Hepatic stellate cell (primary cell): ENCODE data around the gene PUS3.
A peak's percentile ranks its signal among the peaks of the same experiment; 100 is the strongest.

Experiments
- DNase-seq: peaks from one replicate; pipeline ENCODE4 v3.0.0; 2011; ENCODE audit warnings: low spot score

PUS3 gene

GRCh38 chr11:125941619-125942611 is 38.9 kb upstream of the PUS3 start:
- DNase-seq, result peak; percentile 34

GRCh38 chr11:125941267-125941618 is 38.2 kb upstream of the PUS3 start:
- DNase-seq, result no peak

DNA sequence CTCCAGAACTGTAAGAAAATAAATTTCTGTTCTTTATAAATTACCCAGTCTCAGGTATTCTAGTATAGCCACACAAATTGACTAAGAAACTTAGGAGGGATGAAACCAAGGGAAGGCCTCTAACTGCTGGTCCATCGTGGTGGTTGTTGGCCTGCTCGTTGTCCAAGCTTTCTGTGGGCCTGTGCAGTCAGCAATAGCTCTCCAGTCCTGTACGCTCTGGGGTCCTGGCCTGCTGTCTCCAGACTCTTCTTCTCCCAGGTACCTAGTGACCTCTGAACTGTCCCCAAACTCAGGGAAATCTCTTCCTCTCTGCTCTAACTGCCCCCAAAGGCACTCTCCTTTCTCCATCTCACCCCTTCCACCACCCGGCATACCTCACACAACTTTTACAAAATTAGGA is 37.1 kb upstream of the PUS3 start:
- DNase-seq, result no peak

- DNase-seq, result no peak
Observed at GRCh38 chr11:125939081-125939521, 36.1 kb upstream of the PUS3 start.

DNA sequence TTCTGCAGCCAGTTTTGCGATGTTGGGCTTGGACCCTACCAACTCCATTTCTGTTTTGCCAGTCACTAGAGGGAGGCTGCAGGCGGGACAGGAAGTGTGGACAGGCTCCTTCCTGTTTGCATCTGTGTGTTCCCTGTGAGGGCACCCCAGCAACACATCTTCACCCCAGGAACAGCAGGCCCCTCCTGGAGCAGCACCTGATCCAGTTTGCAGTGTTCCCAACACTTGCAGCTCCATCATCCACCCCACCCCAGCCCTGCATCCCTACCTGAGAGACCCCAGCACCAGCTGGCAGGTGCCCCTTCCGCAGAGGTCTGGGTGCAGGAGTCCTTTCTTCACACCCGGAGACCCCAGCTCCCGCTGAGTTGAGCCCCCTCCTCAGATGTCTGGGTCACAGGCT is 35.4 kb upstream of the PUS3 start:
- no peak for DNase-seq

GRCh38 chr11:125935618-125936199 is 32.7 kb upstream of the PUS3 start:
- DNase-seq, result no peak

DNA sequence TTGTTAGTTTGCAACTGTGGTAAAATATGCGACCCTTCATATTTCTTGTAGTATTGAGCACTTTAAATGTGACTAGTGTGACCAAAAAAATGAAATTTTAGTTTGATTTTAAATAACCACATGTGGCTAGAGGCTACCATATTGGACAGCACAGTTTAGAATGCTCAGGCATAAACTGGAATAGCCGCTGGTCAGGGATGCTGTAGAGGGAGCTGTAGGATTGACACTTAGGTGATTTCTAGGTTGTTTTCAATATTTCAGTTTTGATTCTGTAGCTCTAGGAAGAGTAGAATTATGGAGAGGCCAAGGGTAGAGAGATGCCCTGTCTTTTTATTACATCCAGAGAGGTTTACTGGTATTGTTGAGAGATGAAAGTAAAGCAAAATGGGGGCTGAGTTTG is 32.0 kb upstream of the PUS3 start:
- no peak for DNase-seq

GRCh38 chr11:125934473-125934872 is 31.5 kb upstream of the PUS3 start:
- DNase-seq, result no peak

DNA sequence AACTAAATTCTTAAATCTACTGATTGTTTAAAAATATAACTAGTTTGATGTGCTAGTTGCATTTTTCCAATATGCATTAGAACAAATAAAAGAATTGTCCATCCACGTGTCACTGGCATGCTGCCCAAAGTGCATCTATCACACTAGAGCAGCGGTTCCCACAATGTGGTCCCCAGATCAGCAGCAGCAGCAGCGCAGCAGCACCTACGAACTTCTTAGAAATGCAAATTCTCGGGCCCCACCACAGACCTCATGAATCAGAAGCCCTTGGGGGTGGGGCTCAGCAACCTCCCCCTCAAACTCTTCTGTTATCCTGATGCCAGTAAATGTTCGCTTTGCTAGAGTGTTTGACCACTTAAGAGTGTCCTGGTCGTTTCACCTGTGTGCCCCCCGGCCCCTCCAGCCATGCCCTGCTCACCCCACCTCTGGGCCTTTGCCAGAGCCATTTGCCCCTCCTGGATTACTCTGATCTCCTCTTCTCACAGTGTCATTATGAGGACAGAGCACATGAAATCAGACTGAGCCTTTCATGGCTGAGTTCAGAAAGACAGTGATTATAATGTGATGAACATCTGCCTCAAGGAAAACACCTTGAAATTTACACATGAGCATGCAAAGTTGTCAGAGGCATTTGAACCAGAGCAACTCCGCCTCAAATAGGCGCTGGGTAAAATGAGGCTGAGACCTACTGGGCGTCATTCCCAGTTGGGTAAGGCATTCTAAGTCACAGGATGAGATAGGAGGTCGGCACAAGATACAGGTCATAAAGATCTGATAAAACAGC is 30.2 kb upstream of the PUS3 start:
- DNase-seq, result no peak

DNA sequence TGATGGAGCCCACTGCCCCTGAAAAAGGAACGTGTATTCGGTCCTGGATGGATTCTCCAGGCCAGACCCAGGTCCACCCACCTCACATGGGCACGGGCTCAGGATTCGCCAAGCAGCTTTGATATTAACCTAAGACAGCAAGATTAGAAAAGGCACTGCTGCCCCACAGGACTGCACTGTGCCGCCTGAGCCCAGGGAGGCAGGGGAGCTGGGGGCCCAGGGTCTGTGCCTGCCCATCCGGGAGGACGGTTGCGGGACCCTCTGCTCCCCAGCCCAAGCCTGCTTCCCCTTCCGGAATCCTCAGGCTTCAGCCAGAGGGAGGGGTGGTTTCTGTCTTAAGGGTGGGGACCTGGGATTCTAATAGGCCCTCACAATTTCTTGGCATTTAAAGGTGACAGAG is 29.3 kb upstream of the PUS3 start:
- DNase-seq, result no peak

GRCh38 chr11:125931668-125932067 is 28.7 kb upstream of the PUS3 start:
- no peak for DNase-seq

DNA sequence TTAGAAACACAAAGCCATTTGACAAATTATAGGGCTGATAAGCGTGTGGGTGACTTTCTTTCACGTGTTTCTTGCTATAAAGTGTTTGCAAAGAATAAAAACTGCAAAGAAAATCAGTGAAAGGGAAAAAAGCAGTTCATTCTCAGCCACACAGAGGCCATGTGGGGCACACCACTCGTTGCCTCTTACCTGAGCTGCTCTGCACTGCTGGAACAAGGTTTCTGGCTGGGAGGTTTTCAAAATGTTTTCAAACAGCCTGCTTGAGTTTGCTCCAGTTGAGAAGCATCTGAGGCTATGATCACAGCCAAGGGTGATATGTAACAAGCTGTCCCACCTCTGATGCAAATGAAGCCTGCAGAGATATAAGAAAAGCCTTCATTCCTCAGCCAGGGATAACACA is 28.1 kb upstream of the PUS3 start:
- DNase-seq, result no peak

DNA sequence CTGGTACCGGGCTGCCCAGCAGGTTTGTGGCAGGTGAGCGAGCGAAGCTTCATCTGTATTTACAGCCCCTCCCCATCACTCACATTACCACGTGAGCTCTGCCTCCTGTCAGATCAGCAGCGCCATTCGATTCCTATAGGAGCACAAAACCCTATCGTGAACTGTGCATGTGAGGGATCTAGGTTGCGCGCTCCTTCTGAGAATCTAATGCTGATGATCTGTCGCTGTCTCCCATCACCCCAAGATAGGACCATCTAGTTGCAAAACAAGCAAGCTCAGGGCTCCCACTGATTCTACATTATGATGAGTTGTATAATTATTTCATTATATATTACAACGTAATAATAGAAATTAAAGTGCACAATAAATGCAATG is 27.1 kb upstream of the PUS3 start:
- no peak for DNase-seq

- DNase-seq, result no peak
Observed at GRCh38 chr11:125929445-125930075, 26.6 kb upstream of the PUS3 start.

DNA sequence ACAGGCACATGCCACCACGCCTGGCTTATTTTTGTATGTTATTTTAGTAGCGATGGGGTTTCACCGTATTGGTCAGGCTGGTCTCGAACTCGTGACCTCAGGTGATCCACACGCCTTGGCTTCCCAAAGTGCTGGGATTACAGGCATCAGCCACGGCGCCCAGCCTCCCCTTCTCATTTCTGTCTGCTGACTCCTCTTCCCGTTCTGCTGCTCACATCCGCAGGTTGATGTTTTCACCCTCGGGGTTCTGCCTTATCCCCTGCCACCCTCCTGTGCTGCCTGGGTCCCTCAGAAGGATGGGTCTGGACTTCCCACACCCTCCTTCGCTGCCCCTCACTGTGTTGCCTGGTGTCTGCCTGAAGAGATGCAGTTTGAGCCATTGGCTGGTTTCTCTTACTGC is 23.7 kb upstream of the PUS3 start:
- no peak for DNase-seq

- no peak for DNase-seq
Observed at GRCh38 chr11:125925804-125926203, 22.8 kb upstream of the PUS3 start.

DNA sequence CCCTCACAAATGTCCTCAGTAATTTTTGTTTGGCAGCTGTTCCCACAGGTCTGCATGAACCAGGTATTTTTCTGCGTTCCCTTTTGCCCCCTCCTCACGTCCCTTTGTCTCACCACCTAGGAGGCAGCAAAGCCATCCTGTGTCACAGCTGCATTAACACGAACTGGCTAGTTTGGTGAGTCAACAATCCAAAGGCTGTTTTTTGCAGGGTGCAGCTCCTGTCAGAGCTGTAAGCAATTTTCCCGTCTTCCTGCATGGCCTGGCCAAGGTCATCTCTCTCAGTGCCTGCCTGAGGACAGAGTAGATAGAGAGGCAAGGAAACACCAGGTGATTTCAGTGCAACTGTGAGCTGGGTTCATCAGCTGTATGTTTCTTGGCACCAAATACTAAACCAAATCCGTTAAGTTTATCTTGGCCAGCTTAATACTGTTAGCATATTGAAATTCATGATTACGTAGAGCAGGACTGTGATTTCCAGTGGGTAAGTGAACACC is 22.3 kb upstream of the PUS3 start:
- DNase-seq, result no peak

DNA sequence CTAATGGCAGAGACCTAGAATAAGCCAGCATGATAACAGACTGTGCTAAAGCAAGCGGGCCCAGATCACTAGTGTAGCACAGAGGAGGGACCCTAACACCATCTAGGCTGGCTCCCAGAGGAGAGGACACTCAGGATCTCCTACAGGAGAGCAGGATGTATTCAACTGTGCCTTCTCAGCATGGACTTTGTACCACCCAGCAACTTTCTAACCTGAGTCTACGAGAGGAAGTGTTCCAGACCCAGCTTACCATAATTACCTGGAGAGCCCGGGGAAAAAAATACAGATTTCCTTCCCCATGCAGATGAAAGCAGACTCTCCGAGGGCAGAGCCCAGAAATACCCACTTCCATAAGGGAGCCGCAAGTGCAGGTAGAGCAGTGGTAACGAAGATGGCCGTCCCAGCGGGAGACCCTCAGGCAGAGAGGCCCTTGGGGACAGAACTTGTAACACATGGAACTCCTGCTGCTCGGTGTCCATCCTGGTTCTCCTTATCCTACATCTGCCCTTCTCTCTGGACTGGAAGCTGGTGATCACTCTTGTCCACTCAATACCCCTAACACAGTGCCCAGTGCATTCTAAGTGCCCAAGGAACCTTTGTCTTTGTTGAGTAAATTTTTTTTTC is 21.5 kb upstream of the PUS3 start:
- no peak for DNase-seq

DNA sequence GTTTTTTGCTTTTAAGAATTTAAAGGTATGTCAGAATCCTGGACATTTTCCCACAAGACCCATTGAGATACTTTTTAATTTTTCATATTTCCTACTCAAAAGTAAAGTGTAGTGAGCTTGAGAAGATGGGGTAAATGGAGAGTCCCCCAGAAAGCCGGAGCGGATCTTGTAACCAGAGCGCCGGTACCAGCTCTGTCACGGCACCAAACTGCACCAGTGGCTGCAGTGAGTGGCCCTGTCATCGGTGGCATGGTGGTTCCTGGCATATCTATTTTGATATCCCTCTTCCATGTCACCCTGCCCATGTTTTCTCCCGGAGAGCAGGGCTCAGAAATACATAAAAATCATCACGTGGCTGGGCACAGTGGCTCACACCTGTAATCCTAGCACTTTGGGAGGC is 20.6 kb upstream of the PUS3 start:
- DNase-seq, result no peak

GRCh38 chr11:125923012-125923579 is 20.1 kb upstream of the PUS3 start:
- DNase-seq, result peak; percentile 60

GRCh38 chr11:125922156-125922555 is 19.1 kb upstream of the PUS3 start:
- DNase-seq, result no peak
